Diencephalon (tissue), 1 donor: ENCODE results near the gene MCM3. TPM values are rescaled to one million over a fixed set of nuclear protein-coding genes. Genes with fewer than 3 reads are reported as not detected.

Experiments
- total RNA-seq: library from RNA; depleted of rRNA; stranded (reverse); fragments of >200 nt; gene quantifications from one replicate; pipeline ENCODE4 v1.2.3, GENCODE V29; 2014

The MCM3 gene
- 20.3 TPM for total RNA-seq

DNA sequence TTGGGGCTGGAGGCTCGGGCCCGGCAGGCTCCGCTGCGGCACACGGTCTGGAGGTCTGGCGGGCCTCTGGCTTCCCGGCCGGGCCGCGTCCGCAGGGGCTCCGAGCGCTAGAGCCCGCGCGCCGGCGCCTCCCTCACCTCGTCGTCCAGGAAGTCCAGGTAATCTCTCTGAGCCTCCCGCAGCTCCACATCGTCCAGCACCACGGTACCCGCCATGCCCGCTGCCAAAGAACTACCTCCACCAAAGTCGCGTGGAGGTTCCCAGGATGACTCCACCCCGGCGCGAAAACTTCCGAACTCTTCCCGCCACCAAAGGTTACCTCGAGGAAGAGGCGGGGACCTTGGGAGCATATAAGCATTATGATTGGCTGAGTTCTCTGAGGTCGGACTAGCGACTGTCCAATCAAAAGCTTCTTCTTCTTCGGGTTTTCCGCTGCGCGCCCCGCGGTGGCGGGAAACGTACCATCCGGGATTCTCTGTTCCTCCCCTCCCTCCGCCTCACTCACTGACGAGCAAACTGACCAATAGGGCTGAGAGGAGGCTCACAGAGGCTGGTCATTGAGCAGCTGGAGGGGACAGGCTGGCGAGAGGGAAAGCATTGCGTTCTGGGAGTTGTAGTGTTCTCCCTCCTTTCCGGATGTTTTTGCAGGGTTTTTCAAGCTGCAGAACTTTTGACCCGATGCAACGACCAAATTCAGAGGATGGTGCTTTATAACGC lies at the start of gene MCM3:
MCM3 (minus strand) TSS at position 283 of the 717 bp plus-strand sequence; CDS start at position 215, 68 bp downstream.

GRCh38 chr6:52244400-52244799 lies 40.1 kb downstream of the MCM3 start, which contains the start of gene IL17F:
Gene IL17F (minus strand): TSS chr6:52244500. CDS start chr6:52244429, 71 bp downstream.

Other genes starting within 250 kb of the MCM3 start
- gene PKHD1, start 197.1 kb downstream of the MCM3 start, total RNA-seq = under 0.01 TPM
- gene IL17A, start 98.4 kb downstream of the MCM3 start, total RNA-seq = not detected
- not detected for gene IL17F, start 40.2 kb downstream of the MCM3 start, total RNA-seq
- 27.9 TPM for gene PAQR8, start 77.4 kb upstream of the MCM3 start, total RNA-seq
- 49.6 TPM for gene EFHC1, start 135.6 kb upstream of the MCM3 start, total RNA-seq